HL-60 (cell line): ENCODE data around the gene TMTC1.

Source experiments
- CTCF ChIP-seq: IDR thresholded peaks from one replicate; pipeline ENCODE4 v1.5.1; 2011; ENCODE audit warnings: low read length, control low read depth, inconsistent platforms; ENCODE audit not compliant: insufficient read depth
- GABPA ChIP-seq: IDR thresholded peaks from 2 replicates; pipeline ENCODE4 v1.6.1; 2012; ENCODE audit warnings: low read depth
- POLR2AphosphoS5 ChIP-seq: IDR thresholded peaks from 2 replicates; pipeline ENCODE4 v1.6.1; 2012; ENCODE audit warnings: low read depth
- REST ChIP-seq: IDR thresholded peaks from 2 replicates; pipeline ENCODE4 v1.6.1; 2012; ENCODE audit warnings: low read depth; ENCODE audit not compliant: insufficient replicate concordance

GRCh38 chr12:29638528-29638927 lies 145.2 kb downstream of the TMTC1 start:
- TF ChIP-seq GABPA (no peak), CTCF (no peak), POLR2AphosphoS5 (no peak), REST (no peak)
